GM06990 (cell line): ENCODE measurements around the gene POU2F2.

Experiments
- DNase-seq: peaks from one replicate; pipeline ENCODE4 v3.0.0-alpha.2; 2011; ENCODE audit not compliant: insufficient read length; ENCODE audit errors: extremely low read depth
- H3K27me3 ChIP-seq: replicated peaks from 2 replicates; pipeline ENCODE4 v1.6.0; 2011; ENCODE audit warnings: low read length; ENCODE audit not compliant: control insufficient read depth, insufficient read depth
- H3K36me3 ChIP-seq: 2 replicates; pipeline ENCODE4 v1.5.1; 2011; ENCODE audit warnings: low read length; ENCODE audit not compliant: control insufficient read depth, insufficient read depth
- H3K4me3 ChIP-seq: replicated peaks from 2 replicates; pipeline ENCODE4 v1.5.1; 2011; ENCODE audit warnings: low read depth, mild to moderate bottlenecking, control low read depth, low read length
- TF ChIP-seq, protein P1 (sequence below): IDR thresholded peaks from 2 replicates; pipeline ENCODE4 v1.5.1; 2011; ENCODE audit warnings: low read length, control low read depth, mild to moderate bottlenecking, inconsistent platforms; ENCODE audit not compliant: insufficient read depth, poor library complexity, severe bottlenecking

Gene POU2F2

DNA sequence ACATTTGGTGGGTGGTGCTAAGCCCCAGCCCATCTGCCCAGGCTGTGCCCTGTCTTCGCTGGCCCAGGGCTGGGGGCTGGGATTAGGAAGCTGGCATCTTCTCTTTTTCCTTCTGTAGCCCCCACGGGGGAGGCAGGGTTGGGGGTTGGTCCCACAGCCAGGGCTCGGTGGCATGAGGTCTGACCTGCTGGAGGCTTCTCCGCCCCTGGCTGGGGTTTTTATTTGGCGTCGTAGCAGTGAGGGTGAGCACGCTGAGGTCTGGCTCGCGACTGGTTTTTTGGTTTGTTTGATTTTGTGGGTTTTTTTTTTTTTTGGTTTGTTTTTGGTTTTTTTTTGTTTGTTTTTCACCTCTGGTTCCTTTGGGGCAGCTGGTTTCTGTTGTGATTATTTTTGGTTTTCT lies 41.6 kb downstream of the POU2F2 start:
- TF ChIP-seq, protein P1, sequence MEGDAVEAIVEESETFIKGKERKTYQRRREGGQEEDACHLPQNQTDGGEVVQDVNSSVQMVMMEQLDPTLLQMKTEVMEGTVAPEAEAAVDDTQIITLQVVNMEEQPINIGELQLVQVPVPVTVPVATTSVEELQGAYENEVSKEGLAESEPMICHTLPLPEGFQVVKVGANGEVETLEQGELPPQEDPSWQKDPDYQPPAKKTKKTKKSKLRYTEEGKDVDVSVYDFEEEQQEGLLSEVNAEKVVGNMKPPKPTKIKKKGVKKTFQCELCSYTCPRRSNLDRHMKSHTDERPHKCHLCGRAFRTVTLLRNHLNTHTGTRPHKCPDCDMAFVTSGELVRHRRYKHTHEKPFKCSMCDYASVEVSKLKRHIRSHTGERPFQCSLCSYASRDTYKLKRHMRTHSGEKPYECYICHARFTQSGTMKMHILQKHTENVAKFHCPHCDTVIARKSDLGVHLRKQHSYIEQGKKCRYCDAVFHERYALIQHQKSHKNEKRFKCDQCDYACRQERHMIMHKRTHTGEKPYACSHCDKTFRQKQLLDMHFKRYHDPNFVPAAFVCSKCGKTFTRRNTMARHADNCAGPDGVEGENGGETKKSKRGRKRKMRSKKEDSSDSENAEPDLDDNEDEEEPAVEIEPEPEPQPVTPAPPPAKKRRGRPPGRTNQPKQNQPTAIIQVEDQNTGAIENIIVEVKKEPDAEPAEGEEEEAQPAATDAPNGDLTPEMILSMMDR, result no peak
- Histone ChIP-seq H3K27me3 (no peaks in the 10 kb centered on the region), H3K4me3 (no peak overlapping the region), H3K36me3 (peaks cover 28% of the 10 kb centered on the region)
- no peak for DNase-seq

DNA sequence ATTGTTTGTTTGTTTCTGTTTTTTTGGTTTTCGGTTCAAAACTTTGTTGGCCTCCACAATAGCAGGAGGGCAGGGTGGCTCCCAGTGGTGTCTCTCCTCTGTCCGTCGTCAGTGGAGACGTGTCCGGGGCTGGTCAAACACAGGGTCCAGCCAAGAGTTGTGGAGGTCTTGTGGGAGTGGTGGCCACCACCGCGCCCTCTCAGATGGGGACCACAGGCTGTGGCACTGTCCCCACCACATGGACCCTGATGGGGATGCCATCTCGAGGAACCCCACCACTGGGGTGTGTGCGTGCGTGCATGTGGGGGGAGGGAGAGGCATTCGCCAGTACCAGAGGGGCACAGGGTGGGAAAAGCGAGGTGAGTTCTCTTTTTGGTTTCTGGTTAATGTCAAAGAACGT lies 42.5 kb downstream of the POU2F2 start:
- TF ChIP-seq, protein P1, result no peak
- Histone ChIP-seq H3K27me3 (no peaks in the 10 kb centered on the region), H3K36me3 (peaks cover 20% of the 10 kb centered on the region)

DNA sequence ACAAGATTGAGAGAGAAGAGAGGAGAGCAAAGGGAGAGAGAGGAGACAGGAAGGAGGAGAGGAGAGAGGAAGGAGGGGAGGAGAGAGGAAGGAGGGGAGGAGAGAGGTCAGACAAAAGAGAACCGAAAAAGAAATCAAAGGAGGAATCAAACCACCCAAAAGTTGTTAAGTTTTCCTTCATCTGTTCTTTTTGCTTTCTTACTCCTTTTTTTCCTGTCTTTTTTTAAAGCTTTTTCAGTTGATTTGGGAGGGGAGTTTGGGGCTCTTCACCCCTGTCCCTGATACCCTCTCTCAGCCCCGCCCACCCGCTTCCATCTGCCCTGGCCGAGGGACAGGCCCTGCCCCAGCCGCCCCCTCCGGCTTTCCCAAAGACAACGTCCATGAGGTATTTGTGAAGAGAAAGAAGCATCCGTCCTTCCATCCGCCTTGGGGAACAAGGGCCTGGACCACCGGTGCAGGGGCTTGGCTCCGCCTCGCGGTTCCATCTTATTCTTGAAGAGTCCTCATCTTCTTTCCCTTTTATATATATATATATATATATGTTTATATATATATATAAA lies 43.0 kb downstream of the POU2F2 start:
- DNase-seq, result no peak
- TF ChIP-seq, protein P1, result no peak
- Histone ChIP-seq H3K4me3 (no peak overlapping the region; the same call in none of the 2 replicates), H3K36me3 (peaks cover 15% of the 10 kb centered on the region), H3K27me3 (no peaks in the 10 kb centered on the region)

More for the DNA sequence above, 42.5 kb downstream of the POU2F2 start:
- no peak overlapping the region for H3K4me3 ChIP-seq
- no peak for DNase-seq

DNA sequence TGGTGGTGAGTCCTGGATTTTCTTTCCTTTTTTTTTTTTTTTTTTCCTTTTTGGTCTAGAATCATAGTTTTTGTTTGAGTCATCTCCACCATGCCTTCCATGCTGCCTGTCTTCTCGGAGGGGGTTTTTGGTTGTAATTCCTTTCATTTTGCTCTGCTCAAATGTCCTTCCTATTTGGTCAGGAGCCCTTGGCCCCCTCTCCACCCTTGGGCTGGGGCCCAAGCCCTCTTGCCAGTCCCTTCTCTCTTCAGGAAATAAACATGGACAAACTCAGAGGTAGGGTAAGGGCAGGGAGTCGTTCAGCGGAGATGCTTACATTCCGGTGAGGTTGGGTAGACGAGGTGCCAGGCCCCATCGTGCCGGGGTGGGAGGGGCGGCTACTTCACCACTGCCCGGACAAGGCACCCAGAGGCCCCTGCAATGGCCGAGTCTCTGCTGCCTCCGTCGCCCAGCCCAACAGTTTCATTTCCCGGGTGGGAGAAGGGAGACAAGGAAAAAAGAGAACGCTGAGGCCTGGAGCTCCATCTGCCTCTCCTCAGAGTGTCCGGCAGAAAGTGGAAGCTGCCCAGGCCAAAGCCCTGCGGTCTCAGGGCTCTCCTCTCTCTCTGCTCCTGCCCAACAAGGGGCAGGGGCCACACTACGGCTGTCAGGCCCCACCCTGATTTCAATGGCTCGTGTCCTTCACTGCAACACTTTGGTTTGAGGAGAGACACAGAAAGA lies 43.6 kb downstream of the POU2F2 start:
- TF ChIP-seq, protein P1, result no peak
- no peak for DNase-seq
- H3K36me3 ChIP-seq, result peaks cover 10% of the 10 kb centered on the region
- H3K27me3 ChIP-seq, result no peaks in the 10 kb centered on the region
- peak overlapping the region; percentile 23; the same call in 1 of the 2 replicates for H3K4me3 ChIP-seq

DNA sequence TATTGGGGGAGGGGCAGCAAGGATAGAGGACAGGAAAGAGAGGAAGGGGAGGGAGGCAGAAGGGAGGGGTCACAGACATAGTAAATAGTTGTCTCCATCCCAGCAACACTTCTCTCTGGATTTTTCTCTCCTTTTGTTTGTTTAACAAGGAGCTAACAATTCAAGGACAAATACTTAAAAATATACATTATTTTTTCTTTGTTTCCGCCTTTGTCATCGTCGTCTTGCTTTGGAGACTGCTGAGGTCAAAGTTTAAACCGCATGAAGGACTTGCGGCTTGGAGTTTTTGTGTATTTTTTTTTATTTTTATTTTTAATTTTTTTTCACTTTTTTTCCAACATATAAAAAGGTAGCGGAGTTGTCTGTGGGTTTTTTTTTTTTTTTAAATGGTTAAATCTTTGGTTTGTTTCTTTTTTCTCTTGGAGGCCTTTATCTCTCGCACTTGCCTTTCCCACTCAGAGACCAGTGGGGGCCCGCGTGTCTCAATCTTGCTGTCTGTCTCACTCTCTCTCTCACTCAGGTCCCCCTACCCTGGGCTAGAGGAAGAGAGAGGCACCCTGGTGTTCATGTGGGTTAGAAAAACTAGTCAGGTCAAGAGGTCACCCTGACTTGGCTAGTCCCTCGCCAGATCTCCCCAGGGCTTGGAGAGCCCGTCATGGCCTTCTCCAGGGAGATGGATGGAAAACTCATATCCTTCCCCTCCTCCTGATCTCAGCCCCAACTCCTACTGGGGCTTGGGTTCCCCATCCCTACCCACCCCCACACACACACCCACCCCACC lies 45.3 kb downstream of the POU2F2 start:
- Histone ChIP-seq H3K4me3 (no peak overlapping the region), H3K36me3 (peaks cover 6% of the 10 kb centered on the region), H3K27me3 (no peaks in the 10 kb centered on the region)
- TF ChIP-seq, protein P1, result no peak
- DNase-seq, result no peak
